Panc1 (cell line): ENCODE data around the gene IGLL5.

ENCODE experiments used
- POLR2AphosphoS5 ChIP-seq: IDR thresholded peaks from 2 replicates; pipeline ENCODE4 v1.6.1; 2012; ENCODE audit warnings: mild to moderate bottlenecking, low read depth, low read length, moderate library complexity
- SIN3A ChIP-seq: IDR thresholded peaks from 2 replicates; pipeline ENCODE4 v1.6.1; 2012; ENCODE audit warnings: low read depth, mild to moderate bottlenecking, low read length, moderate library complexity, borderline replicate concordance; ENCODE audit not compliant: insufficient read depth
- TF ChIP-seq, protein P1 (sequence below): fragments of 450-650 bp; IDR thresholded peaks from 2 replicates; pipeline ENCODE4 v1.5.1; 2017; ENCODE audit warnings: mild to moderate bottlenecking
- TF ChIP-seq, protein P2 (sequence below), 2 experiments: IDR thresholded peaks; 2 replicates each; pipeline ENCODE4 v1.6.1; 2011 to 2012; ENCODE audit warnings: low read depth in 2 of 2, control low read depth in 1 of 2, low read length in 1 of 2, mild to moderate bottlenecking in 1 of 2, moderate library complexity in 1 of 2; ENCODE audit not compliant: insufficient read depth in 1 of 2

DNA sequence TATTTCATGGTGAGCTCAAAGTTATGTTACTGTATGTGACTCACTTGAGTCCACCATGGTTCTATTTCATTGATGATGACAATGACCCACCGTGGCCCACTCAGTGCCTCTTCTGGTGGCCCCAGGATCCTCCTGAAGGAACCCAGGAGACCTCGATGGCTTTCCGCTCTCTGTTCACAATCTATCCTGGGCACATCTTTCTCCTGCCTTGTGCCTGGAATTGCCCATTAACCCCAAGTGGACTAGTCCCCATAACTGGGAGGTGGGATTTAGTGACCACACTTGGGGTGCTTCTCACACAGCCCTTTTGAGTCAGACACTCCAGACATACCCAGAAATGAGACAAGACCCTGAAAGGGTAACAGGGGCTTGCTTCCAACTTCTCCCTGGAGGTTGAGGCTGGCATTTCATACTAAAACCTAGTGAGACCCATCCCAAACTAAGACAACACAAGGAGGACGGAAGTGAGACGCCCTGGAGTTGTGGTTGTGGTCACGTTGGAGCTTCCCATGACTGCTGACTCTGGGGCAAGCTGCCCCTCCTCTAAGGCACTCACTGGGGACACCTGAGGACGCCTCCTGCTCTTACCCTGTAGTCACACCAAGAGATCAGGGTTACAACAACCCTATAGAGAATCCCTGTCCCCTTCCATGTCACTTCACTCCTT lies 22.1 kb downstream of the IGLL5 start:
- TF ChIP-seq, protein P1, sequence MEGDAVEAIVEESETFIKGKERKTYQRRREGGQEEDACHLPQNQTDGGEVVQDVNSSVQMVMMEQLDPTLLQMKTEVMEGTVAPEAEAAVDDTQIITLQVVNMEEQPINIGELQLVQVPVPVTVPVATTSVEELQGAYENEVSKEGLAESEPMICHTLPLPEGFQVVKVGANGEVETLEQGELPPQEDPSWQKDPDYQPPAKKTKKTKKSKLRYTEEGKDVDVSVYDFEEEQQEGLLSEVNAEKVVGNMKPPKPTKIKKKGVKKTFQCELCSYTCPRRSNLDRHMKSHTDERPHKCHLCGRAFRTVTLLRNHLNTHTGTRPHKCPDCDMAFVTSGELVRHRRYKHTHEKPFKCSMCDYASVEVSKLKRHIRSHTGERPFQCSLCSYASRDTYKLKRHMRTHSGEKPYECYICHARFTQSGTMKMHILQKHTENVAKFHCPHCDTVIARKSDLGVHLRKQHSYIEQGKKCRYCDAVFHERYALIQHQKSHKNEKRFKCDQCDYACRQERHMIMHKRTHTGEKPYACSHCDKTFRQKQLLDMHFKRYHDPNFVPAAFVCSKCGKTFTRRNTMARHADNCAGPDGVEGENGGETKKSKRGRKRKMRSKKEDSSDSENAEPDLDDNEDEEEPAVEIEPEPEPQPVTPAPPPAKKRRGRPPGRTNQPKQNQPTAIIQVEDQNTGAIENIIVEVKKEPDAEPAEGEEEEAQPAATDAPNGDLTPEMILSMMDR, result no peak
- TF ChIP-seq, protein P2, sequence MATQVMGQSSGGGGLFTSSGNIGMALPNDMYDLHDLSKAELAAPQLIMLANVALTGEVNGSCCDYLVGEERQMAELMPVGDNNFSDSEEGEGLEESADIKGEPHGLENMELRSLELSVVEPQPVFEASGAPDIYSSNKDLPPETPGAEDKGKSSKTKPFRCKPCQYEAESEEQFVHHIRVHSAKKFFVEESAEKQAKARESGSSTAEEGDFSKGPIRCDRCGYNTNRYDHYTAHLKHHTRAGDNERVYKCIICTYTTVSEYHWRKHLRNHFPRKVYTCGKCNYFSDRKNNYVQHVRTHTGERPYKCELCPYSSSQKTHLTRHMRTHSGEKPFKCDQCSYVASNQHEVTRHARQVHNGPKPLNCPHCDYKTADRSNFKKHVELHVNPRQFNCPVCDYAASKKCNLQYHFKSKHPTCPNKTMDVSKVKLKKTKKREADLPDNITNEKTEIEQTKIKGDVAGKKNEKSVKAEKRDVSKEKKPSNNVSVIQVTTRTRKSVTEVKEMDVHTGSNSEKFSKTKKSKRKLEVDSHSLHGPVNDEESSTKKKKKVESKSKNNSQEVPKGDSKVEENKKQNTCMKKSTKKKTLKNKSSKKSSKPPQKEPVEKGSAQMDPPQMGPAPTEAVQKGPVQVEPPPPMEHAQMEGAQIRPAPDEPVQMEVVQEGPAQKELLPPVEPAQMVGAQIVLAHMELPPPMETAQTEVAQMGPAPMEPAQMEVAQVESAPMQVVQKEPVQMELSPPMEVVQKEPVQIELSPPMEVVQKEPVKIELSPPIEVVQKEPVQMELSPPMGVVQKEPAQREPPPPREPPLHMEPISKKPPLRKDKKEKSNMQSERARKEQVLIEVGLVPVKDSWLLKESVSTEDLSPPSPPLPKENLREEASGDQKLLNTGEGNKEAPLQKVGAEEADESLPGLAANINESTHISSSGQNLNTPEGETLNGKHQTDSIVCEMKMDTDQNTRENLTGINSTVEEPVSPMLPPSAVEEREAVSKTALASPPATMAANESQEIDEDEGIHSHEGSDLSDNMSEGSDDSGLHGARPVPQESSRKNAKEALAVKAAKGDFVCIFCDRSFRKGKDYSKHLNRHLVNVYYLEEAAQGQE (IDR thresholded peaks at IDR 0.05; ENCODE audit: insufficient read depth in 1 of 2, low read depth in 2 of 2, low read length in 1 of 2), result no peak
- TF ChIP-seq POLR2AphosphoS5 (no peak), SIN3A (no peak)
